Kidney epithelial cell (primary cell): ENCODE results near the gene TXLNB. TPM values are rescaled to one million over a fixed set of nuclear protein-coding genes. Genes with fewer than 3 reads are reported as not detected.

Source experiments
- DNase-seq: peaks from one replicate; pipeline ENCODE4 v3.0.0-alpha.2; 2010; ENCODE audit warnings: low read depth
- H3K27me3 ChIP-seq: 2 replicates; pipeline ENCODE4 v1.6.0; 2011; ENCODE audit warnings: low read length; ENCODE audit not compliant: control insufficient read depth, insufficient read depth
- H3K36me3 ChIP-seq: 2 replicates; pipeline ENCODE4 v1.5.1; 2011; ENCODE audit warnings: low read length; ENCODE audit not compliant: control insufficient read depth, insufficient read depth
- H3K4me3 ChIP-seq: 2 replicates; pipeline ENCODE4 v1.5.1; 2011; ENCODE audit warnings: low read depth, mild to moderate bottlenecking, control low read depth, low read length
- CTCF ChIP-seq: IDR thresholded peaks from 2 replicates; pipeline ENCODE4 v1.5.1; 2011; ENCODE audit warnings: mild to moderate bottlenecking, moderate library complexity, low read length, control low read depth, inconsistent platforms; ENCODE audit not compliant: insufficient read depth, poor library complexity, severe bottlenecking
- total RNA-seq: library from RNA; depleted of rRNA; stranded (reverse); fragments of >200 nt; gene quantifications from 2 replicates; pipeline ENCODE4 v1.2.3, GENCODE V29; 2015

The TXLNB gene
- not detected in 2 replicates for total RNA-seq

DNA sequence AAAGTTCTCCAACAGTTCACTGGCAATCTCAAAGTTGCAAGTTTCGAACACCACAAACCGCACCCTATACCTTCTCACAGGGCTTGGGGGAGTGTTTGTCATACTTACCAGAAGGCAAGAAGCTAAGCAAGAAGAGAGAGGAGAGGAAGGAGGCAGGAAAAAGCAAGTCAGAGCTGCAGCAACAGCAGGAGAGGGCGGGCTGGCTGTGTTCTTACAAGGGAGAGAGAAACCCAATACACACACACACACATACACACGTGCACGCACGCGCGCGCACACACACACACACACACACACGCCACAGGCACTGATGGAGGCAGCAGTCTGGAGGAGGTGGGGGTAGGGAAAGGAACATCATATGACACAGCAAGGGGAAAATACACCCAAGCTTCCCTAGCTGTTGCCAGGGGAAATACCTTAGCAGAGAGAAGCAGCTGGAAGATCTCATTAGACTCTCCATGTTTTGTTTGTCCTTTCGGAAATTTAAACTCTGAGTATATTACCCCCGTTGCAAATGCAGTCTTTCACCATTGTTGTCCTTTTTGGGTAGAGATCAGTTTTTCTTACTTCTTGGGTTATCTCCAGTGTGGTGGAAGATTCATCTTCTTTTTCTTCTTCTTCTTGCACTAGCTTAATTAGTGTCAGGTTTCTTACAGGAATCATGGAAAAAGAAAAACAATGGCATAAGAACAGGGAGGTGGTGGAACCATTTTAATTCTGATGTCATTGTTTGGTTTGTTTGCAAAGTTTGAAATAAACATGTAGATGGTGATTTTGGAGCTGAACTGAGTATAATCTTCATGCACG lies at the start of gene TXLNB:
Gene TXLNB (minus strand): TSS at position 186 of the 807 bp plus-strand sequence. CDS start 3,099 bp downstream, outside the sequence.
- no peak within 1 kb of the TSS for H3K4me3 ChIP-seq
- no peak for TF ChIP-seq CTCF
- peak; percentile 47 for DNase-seq

DNA sequence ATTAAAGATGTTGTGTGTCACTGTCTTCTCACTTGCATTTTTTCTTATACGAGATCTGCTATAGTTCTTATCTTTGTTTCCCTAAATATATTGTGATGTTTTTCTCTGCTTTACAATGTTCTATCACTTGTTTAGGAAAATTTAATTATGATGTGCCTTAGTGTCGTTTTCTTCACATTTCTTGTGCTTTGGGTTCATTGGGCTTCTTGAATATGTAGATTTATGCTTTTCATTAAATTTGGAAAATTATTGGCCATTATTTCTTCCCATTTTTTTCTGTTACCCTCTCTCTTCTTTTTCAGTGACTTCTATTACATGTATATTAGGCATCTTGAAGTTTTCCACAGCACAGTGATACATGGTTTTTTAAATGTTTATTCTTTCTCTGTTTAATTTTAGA lies 49.3 kb upstream of the TXLNB start:
- no peak overlapping the region for H3K4me3 ChIP-seq
- no peak for TF ChIP-seq CTCF
- H3K36me3 ChIP-seq = no peaks in the 10 kb centered on the region
- no peak for DNase-seq
- no peaks in the 10 kb centered on the region for H3K27me3 ChIP-seq

More for the DNA sequence above, at the start of gene TXLNB:
- Histone ChIP-seq H3K36me3 (no peaks in the 10 kb centered on the region), H3K27me3 (no peaks in the 10 kb centered on the region)

GRCh38 chr6:139338795-139339194 lies 47.0 kb upstream of the TXLNB start:
- Histone ChIP-seq H3K27me3 (no peaks in the 10 kb centered on the region), H3K36me3 (no peaks in the 10 kb centered on the region), H3K4me3 (no peak overlapping the region)
- no peak for TF ChIP-seq CTCF
- DNase-seq = no peak

- Histone ChIP-seq H3K36me3 (no peaks in the 10 kb centered on the region), H3K27me3 (no peaks in the 10 kb centered on the region), H3K4me3 (no peak overlapping the region)
- DNase-seq = no peak
- no peak for TF ChIP-seq CTCF
These were observed 46.0 kb upstream of the TXLNB start for GRCh38 chr6:139337830-139338229.

DNA sequence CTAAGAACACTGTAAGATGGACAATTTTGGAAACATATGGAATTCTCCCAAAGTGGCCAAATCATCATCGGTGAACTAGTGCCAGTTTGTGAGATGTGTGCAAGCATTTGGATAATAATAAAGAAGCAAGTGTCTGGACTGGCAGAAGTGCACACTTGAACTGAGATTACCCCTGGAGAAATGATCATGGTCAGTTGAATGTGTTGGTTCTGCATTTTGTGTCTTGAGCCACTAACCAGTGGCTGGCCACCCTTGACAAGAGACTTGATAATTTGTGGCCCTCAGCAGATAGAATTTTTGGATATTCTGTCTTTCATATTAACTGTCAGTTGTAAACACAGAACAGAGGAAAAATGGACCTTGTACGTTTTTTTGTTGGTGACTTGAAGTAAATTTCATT lies 45.2 kb upstream of the TXLNB start:
- no peak for TF ChIP-seq CTCF
- Histone ChIP-seq H3K4me3 (no peak overlapping the region), H3K36me3 (no peaks in the 10 kb centered on the region), H3K27me3 (no peaks in the 10 kb centered on the region)
- DNase-seq = no peak

- no peak for DNase-seq
These were observed 44.7 kb upstream of the TXLNB start for GRCh38 chr6:139336488-139336887.

More at GRCh38 chr6:139336488-139336887, 44.7 kb upstream of the TXLNB start:
- no peaks in the 10 kb centered on the region for H3K36me3 ChIP-seq
- TF ChIP-seq CTCF = no peak
- H3K4me3 ChIP-seq = no peak overlapping the region
- no peaks in the 10 kb centered on the region for H3K27me3 ChIP-seq
